HG02884 (cell line): ENCODE data around the gene YARS1.

Source experiments
- ATAC-seq: cut with Tn5 transposase; IDR thresholded peaks from one replicate; pipeline ENCODE4 v1.9.1; 2021; ENCODE audit warnings: mild to moderate bottlenecking, moderate library complexity; ENCODE audit not compliant: unreplicated experiment

Gene YARS1

DNA sequence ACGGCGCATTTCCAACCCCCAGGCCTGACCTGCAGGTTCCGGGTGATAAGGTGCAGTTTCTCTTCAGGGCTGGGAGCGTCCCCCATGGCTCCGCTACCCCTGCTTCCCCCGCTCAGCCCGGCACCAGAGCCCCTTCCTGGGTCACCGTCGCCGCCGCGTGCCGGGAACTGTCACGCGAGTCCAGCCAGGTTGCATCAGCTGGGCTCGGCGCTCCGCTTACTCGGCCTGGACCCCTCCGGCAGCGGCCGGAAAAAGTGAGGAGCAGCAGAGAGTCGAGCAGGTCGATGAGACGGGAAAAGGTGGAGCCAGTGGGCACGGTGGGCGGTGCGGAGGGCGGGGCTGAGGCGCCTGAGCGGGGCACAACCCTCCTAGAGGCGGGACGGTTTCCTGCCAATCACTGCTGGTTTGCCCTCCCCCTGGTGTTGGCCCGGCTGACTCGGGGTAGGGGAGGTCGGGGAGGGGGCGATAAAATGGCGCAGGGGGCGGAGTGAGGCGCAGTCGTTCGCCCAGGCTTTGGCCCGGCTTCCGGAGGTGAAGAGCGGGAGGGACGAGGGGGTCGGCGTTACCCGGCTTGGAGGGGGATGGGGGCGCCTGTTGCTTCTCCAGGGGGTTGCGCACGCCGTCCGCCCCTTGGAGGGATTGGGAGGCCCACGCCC is at the start of gene YARS1, which contains the start of gene S100PBP:
YARS1 (minus strand) TSS at position 200 of the 656 bp plus-strand sequence; CDS start at position 86, 114 bp downstream.
S100PBP (plus strand) TSS at position 495 of the 656 bp plus-strand sequence. CDS start 8,447 bp downstream, outside the sequence.
- ATAC-seq = peak; percentile 78

DNA sequence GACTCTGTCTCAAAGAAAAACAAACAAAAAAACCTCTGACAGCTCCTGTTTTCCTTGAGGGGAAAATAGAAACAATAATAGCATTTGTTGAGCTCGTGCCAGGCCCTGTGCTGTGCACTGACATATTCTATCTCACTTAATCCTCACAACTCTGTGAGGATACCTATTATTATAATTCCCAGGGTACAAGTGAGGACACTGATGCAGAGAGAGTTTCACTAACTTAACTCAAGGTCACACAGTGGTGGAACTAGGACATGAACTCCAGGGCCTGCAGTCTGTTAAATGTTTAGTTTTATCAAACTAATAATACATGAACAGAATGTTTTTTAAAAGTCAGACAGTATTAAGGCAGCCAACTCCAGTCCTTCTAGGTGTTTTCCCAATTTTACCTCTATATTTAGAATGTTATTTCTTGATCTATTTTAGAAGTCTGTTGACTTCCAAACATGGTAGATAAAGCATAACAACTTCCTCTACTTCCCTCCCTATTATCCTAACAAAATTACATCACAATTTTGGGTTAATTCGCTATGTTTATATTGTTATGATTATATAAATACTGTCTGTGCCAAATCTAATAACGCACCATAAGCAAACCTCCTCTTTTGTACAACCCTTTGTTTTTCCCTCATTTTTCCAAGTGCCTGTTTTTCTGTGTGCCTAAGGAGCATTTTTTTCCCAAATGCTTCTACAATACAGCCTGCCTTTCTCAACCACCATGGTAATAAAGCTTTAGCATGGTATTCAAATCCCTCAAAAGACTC is 48.7 kb upstream of the YARS1 start:
- no peak for ATAC-seq

DNA sequence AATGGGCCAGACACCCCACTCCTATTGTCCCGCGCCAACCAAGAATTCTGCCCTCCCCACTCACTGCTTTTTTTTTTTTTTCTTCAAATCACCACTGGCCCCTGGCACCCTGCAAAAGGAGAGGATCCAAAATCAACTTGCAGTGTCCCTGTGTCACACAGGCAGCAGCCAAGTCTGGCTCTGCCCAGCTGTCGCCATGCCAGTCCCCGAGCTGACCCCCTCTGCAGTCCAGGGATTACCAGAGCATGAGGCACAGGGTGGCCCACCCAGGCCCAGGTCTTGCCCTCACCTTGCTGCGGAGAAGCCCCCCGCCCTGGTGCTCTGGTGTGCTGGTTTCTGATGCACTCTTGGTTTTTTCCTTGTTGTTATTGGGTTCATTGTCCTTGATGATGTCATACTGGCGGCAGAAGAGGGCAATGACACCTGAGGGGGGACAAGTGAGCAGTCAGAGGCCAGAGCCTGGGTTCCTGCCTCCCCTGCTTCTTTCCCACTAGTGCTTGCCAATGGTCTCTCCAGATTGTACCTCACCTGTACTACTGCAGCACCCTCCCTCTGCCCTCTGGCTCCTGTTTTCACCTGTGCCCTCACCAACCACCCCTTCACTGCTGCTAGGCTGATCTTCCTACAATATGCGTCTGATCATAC is 47.3 kb upstream of the YARS1 start:
- no peak for ATAC-seq

DNA sequence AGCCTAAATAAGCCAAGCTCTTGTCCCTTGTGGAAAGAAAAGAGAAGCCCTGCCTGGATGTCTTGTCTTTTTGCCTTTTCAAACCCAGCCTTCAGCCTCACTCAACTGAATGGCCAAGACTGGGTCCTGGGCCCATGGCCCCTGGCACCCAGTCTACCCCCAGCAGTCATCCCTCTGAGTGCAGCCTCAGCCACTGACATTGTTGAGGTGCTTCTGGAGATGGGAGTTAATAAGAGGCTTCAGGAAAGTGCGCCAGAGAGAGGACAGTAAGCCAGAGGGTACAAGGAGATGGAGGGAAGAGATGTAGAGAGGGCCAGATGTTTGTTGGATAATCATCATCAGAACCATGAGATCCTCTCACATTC is 46.7 kb upstream of the YARS1 start:
- no peak for ATAC-seq

DNA sequence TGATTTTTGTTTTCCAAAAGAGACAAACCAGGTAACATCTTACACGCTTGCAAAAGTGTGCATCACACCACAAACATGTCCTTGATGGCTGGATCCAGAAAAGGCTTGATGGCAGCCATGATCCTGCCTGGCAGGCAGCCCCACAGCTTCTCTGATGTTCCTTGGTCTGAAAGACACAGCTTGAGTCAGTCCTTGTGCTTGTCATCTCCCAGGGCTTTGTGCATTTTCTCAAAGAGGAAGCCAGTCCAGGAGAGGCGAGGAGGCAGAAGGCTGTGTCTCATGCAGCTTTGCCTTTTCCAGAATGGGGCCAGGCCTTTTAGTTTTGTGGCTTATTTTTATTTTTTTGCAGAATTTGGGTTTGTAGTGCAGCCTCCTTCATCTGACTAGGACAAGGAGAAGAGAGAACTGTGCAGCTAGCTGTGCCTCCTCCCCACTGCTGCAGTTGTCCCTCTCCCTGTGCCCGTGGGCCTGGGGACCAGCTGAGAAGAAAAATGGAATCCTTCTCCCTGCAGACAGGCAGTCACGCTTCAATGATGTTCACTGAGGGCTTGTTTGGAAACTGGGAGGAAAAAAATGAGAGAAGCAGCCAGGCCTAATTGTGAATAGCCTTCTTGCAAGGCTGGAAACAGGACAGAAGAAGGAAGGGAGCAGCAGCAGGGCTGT is 46.2 kb upstream of the YARS1 start:
- no peak for ATAC-seq

DNA sequence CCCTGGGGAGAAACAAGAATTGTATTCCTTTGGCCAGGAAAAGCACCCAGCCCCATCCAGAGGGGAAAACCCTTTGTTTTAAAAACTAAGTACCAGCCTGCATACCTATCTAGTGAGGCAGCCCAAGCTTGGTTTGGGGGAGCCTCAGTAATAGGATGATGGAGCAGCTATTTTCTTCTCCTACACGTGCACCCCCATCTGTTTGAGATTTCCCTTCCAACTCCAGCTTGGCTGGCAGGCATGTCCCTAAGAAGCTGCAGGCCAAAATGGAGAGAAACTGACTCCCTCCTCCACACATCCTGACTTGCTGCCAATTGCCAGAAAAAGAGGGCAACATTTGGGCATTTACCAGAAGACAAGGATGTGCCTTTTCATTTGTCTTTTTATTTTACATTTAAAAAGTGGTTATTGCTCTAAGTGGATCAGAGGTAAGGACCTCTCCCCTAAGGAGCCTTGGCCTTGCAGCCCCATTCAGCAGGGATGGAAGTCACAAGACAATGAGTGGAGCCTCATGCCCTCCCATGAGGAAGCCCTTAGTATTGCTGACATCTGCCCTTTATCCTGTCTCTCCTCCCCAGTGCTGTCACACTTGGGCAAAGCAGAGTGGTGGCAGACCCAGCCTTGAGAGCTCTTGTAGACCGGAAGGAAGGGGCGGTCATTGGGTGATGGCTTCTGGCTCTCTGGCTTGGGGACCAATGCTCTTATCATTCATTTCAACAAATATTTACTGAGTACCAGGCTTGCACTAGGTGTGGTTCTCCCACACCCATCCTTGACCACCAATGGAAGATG is 44.9 kb upstream of the YARS1 start:
- no peak for ATAC-seq

DNA sequence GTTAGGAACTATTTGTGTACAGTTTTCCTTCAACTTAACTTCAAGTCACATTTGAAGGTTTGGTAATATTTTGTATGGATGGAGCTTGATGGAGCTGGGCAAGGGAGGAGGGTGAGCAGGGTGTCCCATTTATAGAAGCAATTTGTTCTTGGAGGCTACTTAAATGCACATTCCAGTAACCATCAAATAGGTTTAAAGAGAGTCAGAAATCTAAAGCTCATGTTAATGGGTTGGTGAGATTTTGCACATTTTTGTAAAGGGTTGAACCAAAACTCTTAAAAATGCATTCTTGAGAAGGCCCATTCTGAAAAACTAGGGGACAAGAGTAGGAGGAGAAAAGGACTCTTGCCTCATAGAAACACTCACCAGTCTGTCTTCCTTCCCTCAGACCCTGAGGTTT is 43.4 kb upstream of the YARS1 start:
- no peak for ATAC-seq

DNA sequence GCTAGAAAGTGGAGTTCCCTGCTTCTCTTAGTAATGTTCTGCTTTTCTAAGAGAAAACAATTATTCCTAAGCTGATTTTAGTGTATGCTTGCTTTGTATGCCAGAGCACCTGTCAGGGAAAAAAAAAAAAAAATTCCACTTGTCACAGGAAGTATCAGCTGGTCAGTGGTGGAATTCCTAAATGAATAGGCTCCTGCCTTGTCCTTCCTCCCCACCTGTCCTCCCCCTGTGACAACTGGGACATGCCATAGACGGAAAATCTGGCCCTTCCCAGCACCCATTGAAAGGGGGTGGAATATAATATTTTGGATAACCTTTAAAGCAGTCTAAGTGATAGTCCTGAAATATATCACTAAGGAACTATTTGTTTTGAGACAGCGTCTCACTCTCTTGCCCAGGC is 42.8 kb upstream of the YARS1 start:
- ATAC-seq = no peak

DNA sequence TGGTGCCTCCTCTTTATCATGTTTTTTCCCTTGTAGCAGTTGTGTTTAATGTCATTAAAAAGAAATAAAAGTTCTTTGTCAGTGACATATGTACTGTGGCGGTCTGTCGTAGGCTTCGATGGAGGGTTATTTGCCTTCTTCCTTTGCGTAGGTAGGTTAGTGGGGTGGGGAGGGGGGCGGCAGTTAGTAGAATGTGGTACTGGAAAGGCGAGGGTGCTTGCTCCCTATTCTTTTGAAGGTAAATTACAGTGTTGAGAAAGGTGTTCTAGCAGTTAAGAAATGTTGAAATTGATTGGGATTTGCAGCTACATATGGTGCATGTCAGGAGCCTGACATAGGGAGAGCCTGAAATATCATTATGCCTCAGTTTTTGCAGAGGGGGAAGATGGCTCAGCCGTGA is 41.6 kb upstream of the YARS1 start:
- ATAC-seq = no peak

DNA sequence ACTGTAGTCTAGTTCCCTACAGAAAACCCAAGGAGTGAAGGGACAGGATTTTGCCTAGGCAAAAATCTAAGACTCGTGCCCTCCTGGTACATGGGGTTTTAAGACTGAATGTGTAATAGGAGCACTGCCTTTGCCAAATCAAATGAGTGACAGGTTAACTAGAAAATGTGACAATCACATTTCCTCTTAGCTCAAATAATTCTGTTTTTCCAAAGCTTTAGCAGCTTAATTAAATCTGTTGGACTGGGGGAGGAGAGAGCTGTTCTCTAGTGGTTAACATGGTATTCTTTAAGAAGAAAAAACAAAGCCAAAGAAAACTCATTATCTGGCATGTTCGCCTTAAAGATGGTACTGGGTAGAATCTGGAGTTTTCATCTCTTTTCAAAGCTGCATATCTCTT is 41.0 kb upstream of the YARS1 start:
- no peak for ATAC-seq

DNA sequence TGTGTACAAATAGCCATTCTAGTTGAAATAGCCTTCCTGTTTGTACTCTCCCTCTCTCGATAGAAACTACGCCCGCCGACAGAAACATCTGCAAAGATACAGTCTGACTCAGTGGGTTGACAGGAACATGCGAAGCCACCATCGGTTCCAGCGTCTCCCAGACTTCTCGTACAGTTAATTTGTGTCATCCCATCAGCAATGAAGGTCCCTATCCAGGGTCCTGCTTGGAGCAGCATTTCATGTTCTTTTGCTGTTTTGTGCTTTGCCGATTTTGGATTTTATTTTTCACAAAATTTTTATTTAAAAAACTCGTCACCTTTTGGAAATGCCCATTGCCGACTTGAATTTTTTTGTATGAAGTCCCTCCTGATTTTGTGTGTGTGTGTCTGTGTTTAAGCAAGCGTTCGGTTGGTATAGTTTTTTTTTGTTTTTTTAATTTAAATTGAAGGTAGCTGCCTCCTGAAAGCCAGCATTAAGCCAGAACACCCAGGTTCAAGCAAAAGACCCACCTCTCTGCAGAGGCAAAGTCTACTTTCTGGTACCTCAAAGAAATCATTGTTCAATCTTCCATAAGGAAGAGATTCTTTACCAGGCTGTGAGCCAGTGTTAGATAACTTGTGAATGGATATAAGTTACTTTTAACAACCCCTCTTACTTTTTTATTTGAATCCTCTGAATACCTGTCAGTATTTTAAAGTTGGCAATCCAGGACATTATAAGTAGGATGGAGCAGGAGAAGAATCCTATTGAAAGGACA is 38.9 kb upstream of the YARS1 start:
- ATAC-seq = no peak

DNA sequence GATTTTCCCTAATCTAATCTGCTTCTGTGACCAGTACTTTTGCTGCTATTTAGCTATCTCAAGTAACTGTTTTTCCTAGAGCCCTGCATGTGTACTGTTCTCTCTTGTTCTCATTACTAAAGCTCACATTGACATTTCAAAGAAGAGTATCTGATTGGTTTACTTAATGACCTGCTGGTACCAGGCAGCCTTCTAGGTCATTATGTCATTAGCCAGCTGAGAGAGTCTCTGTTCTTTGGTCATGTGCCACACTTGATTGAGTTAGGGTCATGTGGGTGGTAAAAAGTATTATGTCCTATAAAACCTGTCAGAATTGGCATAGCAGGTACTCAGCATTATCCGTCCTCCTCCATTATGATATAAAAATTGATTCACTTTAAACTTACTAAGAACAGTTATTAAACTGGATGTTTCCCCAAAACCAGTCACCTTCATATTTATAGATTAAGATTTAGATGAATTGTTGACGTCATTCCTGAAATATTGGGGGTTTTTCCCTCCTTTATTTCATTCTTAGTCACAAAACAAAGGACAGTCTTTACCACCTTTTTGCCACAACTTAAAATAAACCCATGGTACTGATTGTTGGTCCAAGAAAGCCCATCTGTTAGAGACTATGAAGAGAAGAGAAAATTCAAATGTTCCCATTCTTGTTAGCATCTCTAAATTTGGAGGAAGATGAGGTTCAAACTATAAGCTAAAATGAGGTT is 31.4 kb upstream of the YARS1 start:
- ATAC-seq = no peak

DNA sequence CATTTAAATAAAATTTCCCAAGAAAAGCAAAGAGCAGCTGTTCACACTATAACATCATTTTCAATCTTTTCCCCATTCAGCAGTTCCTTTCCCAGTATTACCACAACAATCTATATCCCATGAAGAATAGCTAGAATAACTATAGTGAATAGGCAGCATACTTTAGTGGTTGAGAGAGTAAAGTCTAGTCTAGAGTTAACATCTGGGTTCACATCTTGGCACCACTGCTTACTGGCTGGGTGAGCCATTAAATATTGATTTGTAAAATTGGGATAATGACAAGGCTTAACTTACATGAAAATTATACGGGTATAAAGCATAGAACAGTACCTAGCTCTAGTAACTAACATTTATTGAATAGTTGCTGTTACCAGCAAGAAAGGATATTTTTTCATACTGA is 14.7 kb upstream of the YARS1 start:
- ATAC-seq = no peak

DNA sequence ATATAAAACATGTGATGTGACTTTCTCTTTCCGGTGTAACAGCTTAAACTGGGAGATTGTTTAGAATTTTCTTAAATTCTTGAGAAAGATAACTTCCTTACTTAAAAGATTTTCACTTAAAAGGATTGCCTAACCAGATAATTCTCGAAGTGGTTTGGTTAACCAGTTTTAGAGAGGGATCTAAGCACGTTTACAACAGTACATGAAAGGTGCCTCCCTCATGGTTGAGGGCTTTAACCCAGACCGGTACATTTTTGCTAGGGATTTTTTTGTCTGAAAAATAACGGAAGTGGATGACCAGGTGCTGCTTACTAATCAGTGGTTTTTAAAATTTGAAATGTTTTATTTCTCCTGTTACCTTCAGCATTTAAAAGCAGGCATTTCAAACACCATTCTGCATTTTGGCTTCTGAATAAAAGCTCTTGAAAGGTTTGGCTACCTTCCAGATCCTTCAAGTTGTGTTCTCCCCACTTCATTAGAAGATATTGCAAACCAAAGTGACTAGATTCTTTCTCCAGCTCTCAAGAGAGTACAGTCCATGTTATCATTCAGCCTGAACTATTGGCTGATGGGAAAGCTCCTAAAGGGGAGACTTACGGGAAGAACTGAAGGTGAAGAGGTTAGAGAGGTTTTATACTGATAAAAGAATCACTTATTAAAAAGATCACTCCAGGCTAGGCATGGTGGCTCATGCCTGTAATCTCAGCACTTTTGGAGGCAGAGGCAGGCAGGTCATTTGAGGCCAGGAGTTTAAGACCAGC is 13.1 kb upstream of the YARS1 start:
- no peak for ATAC-seq

DNA sequence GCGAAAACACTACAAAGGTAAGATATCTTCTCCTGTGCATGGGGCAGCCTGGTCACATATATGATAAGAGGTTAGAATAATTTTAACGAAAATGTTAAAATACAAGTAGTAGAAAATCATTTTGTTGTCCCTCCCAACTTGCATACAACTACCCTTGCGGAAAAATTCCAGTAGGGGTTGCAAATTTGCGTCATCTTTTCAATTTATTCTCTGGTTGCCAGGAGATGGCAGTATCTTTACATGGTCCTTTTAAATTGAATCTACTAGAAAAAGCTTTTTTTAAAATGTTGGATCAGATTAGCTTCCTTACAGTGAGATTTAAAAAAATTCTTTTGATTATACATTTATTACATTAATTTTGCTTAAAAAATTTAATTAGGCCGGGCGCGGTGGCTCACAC is 11.2 kb upstream of the YARS1 start:
- no peak for ATAC-seq

DNA sequence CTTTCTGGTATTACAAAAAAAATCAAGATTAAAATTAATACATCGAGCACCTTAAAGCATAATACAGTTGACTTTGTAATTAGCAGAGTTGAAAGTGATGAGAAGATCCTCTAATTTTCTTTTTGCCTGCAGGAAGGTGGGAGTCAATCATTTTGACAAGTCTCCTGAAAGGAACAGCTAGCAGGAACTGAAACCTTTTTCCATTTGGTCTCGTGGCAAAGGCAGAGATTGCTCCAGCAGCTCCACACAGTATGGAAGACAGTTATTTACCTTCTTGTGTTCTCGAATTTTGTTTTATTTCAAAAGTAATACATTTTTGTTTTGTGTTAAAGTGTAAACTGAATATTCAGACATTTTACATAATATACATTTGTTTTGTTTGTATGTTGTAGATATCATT is 8.0 kb upstream of the YARS1 start:
- ATAC-seq = no peak

DNA sequence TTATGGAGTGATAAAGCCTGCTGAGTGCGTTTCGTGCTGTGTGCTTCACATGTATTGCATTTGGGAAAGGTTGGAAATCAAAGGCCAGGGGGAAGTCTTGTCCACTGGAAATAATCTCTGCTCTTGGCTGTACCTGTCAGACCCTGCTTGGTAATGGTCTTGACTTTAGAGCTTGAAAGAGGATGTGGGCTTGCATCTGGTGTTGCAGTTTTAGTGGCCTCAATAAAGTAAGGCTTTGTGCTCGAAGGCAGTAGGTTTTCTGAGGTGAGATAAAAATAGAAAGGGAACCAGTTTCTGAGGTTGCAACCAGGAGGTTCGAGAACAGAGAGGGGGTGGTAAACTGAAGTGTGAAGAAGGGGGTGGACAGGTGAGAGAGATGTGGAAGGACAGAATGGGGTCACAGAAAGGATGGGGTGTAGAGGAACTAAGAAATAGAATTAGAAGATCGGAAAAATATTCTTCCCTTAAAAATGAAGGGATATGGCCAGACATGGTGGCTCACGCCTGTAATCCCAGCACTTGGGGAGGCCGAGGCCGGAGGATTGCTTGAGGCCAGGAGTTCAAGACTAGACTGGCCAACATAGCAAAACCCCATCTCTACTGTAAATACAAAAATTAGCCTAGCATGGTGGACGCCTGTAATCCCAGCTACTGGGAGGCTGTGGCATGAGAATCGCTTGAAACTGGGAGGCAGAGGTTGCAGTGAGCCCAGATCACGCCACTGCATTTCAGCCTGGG is 1.8 kb upstream of the YARS1 start:
- no peak for ATAC-seq
